GM19397 (cell line): ENCODE results near the gene PATL2.
"Not testable (repeated sequence)": the region's sequence is repeated elsewhere in the genome, so short reads cannot be mapped to it uniquely, and the experiment has no call there.

Experiments
- ATAC-seq: cut with Tn5 transposase; IDR thresholded peaks from one replicate; pipeline ENCODE4 v1.9.1; 2021; ENCODE audit warnings: mild to moderate bottlenecking, moderate library complexity; ENCODE audit not compliant: unreplicated experiment

PATL2 gene

DNA sequence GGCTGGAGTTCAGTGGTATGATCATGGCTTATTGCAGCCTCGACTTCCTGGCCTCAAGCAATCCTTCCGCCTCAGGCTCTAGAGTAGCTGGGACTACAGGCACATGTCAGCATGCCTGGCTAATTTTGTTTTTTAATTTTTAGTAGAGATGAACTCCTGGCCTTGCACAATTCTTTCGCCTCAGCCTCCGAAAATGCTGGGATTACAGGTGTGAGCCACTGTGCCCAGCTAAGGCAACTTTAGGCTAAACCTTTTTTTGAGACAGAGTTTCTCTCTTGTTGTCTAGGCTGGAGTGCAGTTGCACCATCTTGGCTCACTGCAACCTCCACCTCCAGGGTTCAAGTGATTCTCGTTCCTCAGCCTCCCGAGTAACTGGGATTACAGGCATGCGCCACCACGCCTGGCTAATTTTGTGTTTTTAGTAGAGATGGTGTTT, 8.9 kb upstream of the PATL2 start:
- ATAC-seq = peak; percentile 12

DNA sequence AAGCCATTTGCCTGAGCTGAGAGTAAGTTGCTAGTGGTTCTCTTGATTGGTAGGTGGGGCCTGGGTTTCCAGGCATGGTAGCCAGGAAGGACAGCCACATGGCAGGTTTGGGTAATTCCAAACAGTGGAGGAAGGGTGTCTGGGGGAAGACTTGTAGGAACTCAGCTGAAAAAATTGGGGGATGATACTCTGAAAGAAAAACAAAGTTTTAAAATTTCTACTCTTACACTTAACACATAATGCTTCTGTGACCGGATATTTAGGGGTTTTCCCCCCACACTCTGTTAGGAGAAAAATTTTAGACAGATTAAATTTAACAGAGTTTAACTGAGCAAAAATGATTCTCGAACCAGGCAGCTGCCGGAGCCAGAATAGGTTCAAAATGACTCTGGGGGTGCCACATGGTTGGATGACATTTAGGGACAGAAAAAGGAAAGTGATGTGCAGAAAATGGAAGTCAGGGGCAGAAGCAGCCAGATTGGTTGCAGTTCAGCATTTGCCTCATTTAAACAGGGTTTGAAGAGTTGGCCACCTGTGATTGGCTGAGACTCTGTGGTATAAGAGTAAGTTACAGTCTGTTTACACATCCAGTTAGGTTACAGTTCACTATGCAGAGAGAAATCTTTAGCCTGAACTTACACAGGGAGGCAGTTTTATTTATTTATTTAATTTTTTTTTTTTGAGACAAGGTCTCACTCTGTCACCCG, 8.3 kb upstream of the PATL2 start:
- ATAC-seq = peak; percentile 42

- ATAC-seq = no peak
Observed at GRCh38 chr15:44718927-44719292, 7.8 kb upstream of the PATL2 start.

GRCh38 chr15:44718180-44718926, 7.2 kb upstream of the PATL2 start:
- no peak for ATAC-seq

GRCh38 chr15:44716983-44717602, 6.0 kb upstream of the PATL2 start:
- ATAC-seq = no peak

GRCh38 chr15:44715797-44716334, 4.7 kb upstream of the PATL2 start:
- no peak for ATAC-seq

DNA sequence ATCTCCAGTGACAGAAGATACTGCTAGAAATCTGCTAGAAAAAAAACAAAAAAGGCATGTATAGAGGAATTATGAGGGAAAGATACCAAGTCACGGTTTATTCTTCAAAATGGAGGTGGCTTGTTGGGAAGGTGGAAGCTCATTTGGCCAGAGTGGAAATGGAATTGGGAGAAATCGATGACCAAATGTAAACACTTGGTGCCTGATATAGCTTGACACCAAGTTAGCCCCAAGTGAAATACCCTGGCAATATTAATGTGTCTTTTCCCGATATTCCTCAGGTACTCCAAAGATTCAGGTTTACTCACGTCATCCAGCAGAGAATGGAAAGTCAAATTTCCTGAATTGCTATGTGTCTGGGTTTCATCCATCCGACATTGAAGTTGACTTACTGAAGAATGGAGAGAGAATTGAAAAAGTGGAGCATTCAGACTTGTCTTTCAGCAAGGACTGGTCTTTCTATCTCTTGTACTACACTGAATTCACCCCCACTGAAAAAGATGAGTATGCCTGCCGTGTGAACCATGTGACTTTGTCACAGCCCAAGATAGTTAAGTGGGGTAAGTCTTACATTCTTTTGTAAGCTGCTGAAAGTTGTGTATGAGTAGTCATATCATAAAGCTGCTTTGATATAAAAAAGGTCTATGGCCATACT, 4.1 kb upstream of the PATL2 start:
- no peak for ATAC-seq

DNA sequence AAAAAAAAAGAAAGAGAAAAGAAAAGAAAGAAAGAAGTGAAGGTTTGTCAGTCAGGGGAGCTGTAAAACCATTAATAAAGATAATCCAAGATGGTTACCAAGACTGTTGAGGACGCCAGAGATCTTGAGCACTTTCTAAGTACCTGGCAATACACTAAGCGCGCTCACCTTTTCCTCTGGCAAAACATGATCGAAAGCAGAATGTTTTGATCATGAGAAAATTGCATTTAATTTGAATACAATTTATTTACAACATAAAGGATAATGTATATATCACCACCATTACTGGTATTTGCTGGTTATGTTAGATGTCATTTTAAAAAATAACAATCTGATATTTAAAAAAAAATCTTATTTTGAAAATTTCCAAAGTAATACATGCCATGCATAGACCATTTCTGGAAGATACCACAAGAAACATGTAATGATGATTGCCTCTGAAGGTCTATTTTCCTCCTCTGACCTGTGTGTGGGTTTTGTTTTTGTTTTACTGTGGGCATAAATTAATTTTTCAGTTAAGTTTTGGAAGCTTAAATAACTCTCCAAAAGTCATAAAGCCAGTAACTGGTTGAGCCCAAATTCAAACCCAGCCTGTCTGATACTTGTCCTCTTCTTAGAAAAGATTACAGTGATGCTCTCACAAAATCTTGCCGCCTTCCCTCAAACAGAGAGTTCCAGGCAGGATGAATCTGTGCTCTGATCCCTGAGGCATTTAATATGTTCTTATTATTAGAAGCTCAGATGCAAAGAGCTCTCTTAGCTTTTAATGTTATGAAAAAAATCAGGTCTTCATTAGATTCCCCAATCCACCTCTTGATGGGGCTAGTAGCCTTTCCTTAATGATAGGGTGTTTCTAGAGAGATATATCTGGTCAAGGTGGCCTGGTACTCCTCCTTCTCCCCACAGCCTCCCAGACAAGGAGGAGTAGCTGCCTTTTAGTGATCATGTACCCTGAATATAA, 2.2 kb upstream of the PATL2 start:
- no peak for ATAC-seq

DNA sequence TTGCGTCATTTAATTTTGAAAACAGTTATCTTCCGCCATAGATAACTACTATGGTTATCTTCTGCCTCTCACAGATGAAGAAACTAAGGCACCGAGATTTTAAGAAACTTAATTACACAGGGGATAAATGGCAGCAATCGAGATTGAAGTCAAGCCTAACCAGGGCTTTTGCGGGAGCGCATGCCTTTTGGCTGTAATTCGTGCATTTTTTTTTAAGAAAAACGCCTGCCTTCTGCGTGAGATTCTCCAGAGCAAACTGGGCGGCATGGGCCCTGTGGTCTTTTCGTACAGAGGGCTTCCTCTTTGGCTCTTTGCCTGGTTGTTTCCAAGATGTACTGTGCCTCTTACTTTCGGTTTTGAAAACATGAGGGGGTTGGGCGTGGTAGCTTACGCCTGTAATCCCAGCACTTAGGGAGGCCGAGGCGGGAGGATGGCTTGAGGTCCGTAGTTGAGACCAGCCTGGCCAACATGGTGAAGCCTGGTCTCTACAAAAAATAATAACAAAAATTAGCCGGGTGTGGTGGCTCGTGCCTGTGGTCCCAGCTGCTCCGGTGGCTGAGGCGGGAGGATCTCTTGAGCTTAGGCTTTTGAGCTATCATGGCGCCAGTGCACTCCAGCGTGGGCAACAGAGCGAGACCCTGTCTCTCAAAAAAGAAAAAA, 1.4 kb upstream of the PATL2 start:
- no peak for ATAC-seq

DNA sequence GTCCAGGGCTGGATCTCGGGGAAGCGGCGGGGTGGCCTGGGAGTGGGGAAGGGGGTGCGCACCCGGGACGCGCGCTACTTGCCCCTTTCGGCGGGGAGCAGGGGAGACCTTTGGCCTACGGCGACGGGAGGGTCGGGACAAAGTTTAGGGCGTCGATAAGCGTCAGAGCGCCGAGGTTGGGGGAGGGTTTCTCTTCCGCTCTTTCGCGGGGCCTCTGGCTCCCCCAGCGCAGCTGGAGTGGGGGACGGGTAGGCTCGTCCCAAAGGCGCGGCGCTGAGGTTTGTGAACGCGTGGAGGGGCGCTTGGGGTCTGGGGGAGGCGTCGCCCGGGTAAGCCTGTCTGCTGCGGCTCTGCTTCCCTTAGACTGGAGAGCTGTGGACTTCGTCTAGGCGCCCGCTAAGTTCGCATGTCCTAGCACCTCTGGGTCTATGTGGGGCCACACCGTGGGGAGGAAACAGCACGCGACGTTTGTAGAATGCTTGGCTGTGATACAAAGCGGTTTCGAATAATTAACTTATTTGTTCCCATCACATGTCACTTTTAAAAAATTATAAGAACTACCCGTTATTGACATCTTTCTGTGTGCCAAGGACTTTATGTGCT, 721 bp upstream of the PATL2 start:
- peak; percentile 21 for ATAC-seq

DNA sequence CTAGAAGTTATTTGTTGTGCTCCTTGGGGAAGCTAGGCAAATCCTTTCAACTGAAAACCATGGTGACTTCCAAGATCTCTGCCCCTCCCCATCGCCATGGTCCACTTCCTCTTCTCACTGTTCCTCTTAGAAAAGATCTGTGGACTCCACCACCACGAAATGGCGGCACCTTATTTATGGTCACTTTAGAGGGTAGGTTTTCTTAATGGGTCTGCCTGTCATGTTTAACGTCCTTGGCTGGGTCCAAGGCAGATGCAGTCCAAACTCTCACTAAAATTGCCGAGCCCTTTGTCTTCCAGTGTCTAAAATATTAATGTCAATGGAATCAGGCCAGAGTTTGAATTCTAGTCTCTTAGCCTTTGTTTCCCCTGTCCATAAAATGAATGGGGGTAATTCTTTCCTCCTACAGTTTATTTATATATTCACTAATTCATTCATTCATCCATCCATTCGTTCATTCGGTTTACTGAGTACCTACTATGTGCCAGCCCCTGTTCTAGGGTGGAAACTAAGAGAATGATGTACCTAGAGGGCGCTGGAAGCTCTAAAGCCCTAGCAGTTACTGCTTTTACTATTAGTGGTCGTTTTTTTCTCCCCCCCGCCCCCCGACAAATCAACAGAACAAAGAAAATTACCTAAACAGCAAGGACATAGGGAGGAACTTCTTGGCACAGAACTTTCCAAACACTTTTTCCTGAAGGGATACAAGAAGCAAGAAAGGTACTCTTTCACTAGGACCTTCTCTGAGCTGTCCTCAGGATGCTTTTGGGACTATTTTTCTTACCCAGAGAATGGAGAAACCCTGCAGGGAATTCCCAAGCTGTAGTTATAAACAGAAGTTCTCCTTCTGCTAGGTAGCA, 657 bp downstream of the PATL2 start:
- no peak for ATAC-seq

DNA sequence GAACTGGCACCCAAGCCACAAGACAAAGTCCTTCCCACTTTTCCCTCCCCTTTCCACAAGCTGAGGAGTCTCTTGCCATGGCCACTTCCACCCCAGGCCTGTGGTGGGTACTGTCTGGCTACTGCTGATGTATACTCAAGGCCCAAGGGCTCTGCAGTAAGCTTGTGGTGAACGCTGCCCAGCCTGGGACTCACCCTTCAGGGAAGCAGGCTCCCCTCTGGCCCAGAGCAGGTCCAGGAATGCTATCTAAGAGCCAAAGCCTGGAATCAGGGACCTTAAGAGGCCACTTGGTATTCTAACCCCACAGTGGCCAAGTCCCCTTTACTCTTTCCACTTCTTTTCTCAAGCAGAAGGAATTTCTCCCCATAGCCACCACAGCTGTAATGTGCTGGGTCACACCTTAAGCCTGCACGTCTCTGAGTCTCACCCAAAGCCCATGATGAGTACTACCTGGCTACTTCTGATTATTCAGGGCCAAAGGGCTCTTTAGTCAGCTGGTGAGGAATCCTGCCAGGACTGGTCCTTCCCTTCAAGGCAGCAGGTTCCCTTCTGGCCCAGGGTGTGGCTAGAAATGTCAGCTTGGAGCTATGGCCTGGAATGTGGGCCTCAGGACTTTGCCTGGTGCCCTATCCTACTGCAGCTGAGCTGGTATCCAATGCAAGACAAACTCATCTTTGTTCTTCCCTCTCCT, 4.0 kb downstream of the PATL2 start:
- ATAC-seq = no peak

- no peak for ATAC-seq
Observed at GRCh38 chr15:44706401-44706800, 4.7 kb downstream of the PATL2 start.

GRCh38 chr15:44705986-44706385, 5.1 kb downstream of the PATL2 start:
- ATAC-seq = no peak

DNA sequence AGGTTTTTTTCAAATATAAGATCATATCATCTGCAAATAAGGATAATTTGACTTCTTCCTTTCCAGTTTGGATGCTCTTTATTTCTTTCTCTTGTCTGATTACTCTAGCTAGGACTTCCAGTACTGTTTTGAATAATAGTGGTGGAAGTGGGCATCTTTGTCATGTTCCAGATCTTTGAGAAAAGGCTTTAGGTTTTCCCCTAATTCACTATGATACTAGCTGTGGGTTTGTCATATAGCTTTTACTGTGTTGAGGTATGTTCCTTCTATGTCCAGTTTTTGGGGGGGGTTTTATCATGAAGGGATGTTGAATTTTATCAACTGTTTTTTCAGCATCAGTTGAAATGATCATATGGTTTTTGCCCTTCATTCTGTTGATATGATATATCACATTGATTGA, 10.4 kb downstream of the PATL2 start:
- ATAC-seq = not testable (repeated sequence)

GRCh38 chr15:44698641-44699040, 12.5 kb downstream of the PATL2 start:
- no peak for ATAC-seq

GRCh38 chr15:44697014-44697413, 14.1 kb downstream of the PATL2 start:
- ATAC-seq = no peak

- ATAC-seq = no peak
Observed at GRCh38 chr15:44695294-44695693, 15.8 kb downstream of the PATL2 start.
